HG03108 (cell line): Measurements from ENCODE around the gene CXCR6.

Experiments used
- ATAC-seq: cut with Tn5 transposase; IDR thresholded peaks from one replicate; pipeline ENCODE4 v1.9.1; 2021; ENCODE audit warnings: moderate library complexity; ENCODE audit not compliant: unreplicated experiment

The CXCR6 gene

GRCh38 chr3:45966950-45967640 is 23.8 kb downstream of the CXCR6 start:
- ATAC-seq, result no peak

GRCh38 chr3:45967724-45968123 is 24.5 kb downstream of the CXCR6 start:
- ATAC-seq, result no peak

- no peak for ATAC-seq
These were observed 24.9 kb downstream of the CXCR6 start for GRCh38 chr3:45968149-45968548.

- ATAC-seq, result no peak
These were observed 25.4 kb downstream of the CXCR6 start for GRCh38 chr3:45968706-45969105.

GRCh38 chr3:45969116-45969515 is 25.9 kb downstream of the CXCR6 start:
- ATAC-seq, result no peak

GRCh38 chr3:45969953-45970352 is 26.7 kb downstream of the CXCR6 start:
- ATAC-seq, result no peak

GRCh38 chr3:45972534-45973402 is 29.5 kb downstream of the CXCR6 start:
- ATAC-seq, result no peak

- no peak for ATAC-seq
These were observed 31.4 kb downstream of the CXCR6 start for GRCh38 chr3:45974686-45975085.

GRCh38 chr3:45975686-45976085 is 32.4 kb downstream of the CXCR6 start:
- no peak for ATAC-seq

- no peak for ATAC-seq
These were observed 33.2 kb downstream of the CXCR6 start for GRCh38 chr3:45976191-45977091.

GRCh38 chr3:45978006-45978761 is 34.9 kb downstream of the CXCR6 start:
- ATAC-seq, result no peak

GRCh38 chr3:45979378-45979777 is 36.1 kb downstream of the CXCR6 start:
- ATAC-seq, result no peak

GRCh38 chr3:45980229-45980813 is 37.1 kb downstream of the CXCR6 start:
- no peak for ATAC-seq

- ATAC-seq, result no peak
These were observed 37.6 kb downstream of the CXCR6 start for GRCh38 chr3:45980819-45981218.

GRCh38 chr3:45981346-45982074 is 38.2 kb downstream of the CXCR6 start:
- no peak for ATAC-seq

- no peak for ATAC-seq
These were observed 40.5 kb downstream of the CXCR6 start for GRCh38 chr3:45983770-45984169.

- ATAC-seq, result no peak
These were observed 41.4 kb downstream of the CXCR6 start for GRCh38 chr3:45984331-45985312.
